GM12878 (cell line): ENCODE measurements around the gene ASCC1. TPM values are rescaled to one million over a fixed set of nuclear protein-coding genes. Genes with fewer than 3 reads are reported as not detected.

Source experiments
- ATAC-seq: fragments of 200-7000 bp; cut with Tn5 transposase; 3 replicates; pipeline ENCODE4 v1.9.1; 2020; ENCODE audit warnings: mild to moderate bottlenecking, moderate library complexity
- BruUV-seq: library from RNA; stranded (reverse); fragments of 400-500 nt; replicated peaks from 2 replicates; lab custom pipeline; 2021; lab: Mats Ljungman, UMichigan
- CTCF ChIA-PET: fragments of 300-600 bp; sonication (Branson Sonifier 250); formaldehyde crosslinking; extraction: SDS; loops from one replicate; lab custom pipeline; 2021; ENCODE audit warnings: inconsistent platforms; lab: Yijun Ruan, JAX
- POLR2A ChIA-PET: fragments of 350-600 bp; formaldehyde crosslinking; extraction: SDS; loops from one replicate; lab custom pipeline; 2021; ENCODE audit warnings: inconsistent platforms; lab: Charles Lee
- RAD21 ChIA-PET: fragments of 300-600 bp; sonication (Branson Sonifier 250); formaldehyde crosslinking; loops from one replicate; lab custom pipeline; 2023; ENCODE audit warnings: antibody characterized with exemption; ENCODE audit not compliant: unreplicated experiment; lab: Charles Lee
- SMC1A ChIA-PET: fragments of 300-600 bp; sonication (Branson Sonifier 250); formaldehyde crosslinking; loops from one replicate; lab custom pipeline; 2023; ENCODE audit not compliant: unreplicated experiment, uncharacterized antibody; lab: Charles Lee
- DNase-seq: peaks from one replicate; pipeline ENCODE4 v3.0.0-alpha.2; 2011; ENCODE audit warnings: low read depth, low spot score
- FAIRE-seq: peaks from 3 replicates; lab custom pipeline; 2011; peaks lifted over from hg19 to GRCh38; lab: Jason Lieb, UNC
- H2AFZ ChIP-seq: 2 replicates; pipeline ENCODE4 v1.6.0; 2011; ENCODE audit warnings: low read depth, low read length, control low read depth; ENCODE audit not compliant: control insufficient read depth
- H3K27ac ChIP-seq: 2 replicates; pipeline ENCODE4 v1.5.1; 2011; ENCODE audit warnings: control low read depth; ENCODE audit not compliant: control insufficient read depth, insufficient read depth
- H3K27me3 ChIP-seq, 2 experiments: replicated peaks in 1 of 2; 2 replicates each; pipeline versions ENCODE4 v1.6.0 to v1.6.1; 2011; ENCODE audit warnings: low read length in 1 of 2; ENCODE audit not compliant: control insufficient read depth in 2 of 2, insufficient read depth in 2 of 2
- H3K36me3 ChIP-seq, 2 experiments: 2 replicates each; pipeline ENCODE4 v1.5.1; 2011; ENCODE audit warnings: low read length in 1 of 2; ENCODE audit not compliant: control insufficient read depth in 2 of 2, insufficient read depth in 2 of 2
- H3K4me1 ChIP-seq: 2 replicates; pipeline ENCODE4 v1.6.1; 2011; ENCODE audit warnings: mild to moderate bottlenecking, low read length, moderate library complexity, mixed read lengths; ENCODE audit not compliant: control insufficient read depth, insufficient read depth
- H3K4me2 ChIP-seq: 2 replicates; pipeline ENCODE4 v1.6.0; 2011; ENCODE audit warnings: control low read depth; ENCODE audit not compliant: control insufficient read depth, insufficient read depth
- H3K4me3 ChIP-seq: fragments of 200-600 bp; sonication (generic); 2 replicates; pipeline ENCODE4 v1.5.1; 2016
- H3K79me2 ChIP-seq: 2 replicates; pipeline ENCODE4 v1.6.0; 2011; ENCODE audit warnings: low read length; ENCODE audit not compliant: control insufficient read depth, insufficient read depth
- H3K9ac ChIP-seq: 2 replicates; pipeline ENCODE4 v1.8.0; 2011; ENCODE audit warnings: low read length, control low read depth, mixed read lengths; ENCODE audit not compliant: control insufficient read depth, insufficient read depth
- H3K9me3 ChIP-seq: replicated peaks from 3 replicates; pipeline ENCODE4 v1.5.1; 2011; ENCODE audit warnings: mild to moderate bottlenecking, low read length; ENCODE audit not compliant: control insufficient read depth, insufficient read depth
- H4K20me1 ChIP-seq: 2 replicates; pipeline ENCODE4 v1.6.0; 2011; ENCODE audit not compliant: control insufficient read depth, insufficient read depth
- ATF3 ChIP-seq: IDR thresholded peaks from 2 replicates; pipeline ENCODE4 v1.6.1; 2011; ENCODE audit warnings: low read depth, mild to moderate bottlenecking, low read length, moderate library complexity, borderline replicate concordance; ENCODE audit errors: extremely low read depth
- BCL3 ChIP-seq: IDR thresholded peaks from 2 replicates; pipeline ENCODE4 v1.6.1; 2011; ENCODE audit warnings: borderline replicate concordance, low read depth, mild to moderate bottlenecking, moderate library complexity, low read length; ENCODE audit not compliant: insufficient read depth, poor library complexity, severe bottlenecking
- KLF5 ChIP-seq: fragments of 450-650 bp; IDR thresholded peaks from 2 replicates; pipeline ENCODE4 v1.6.1; 2014; ENCODE audit warnings: mild to moderate bottlenecking; ENCODE audit not compliant: partially characterized antibody
- PML ChIP-seq: IDR thresholded peaks from 2 replicates; pipeline ENCODE4 v1.6.1; 2012; ENCODE audit warnings: low read length, inconsistent platforms
- SPI1 ChIP-seq: IDR thresholded peaks from 2 replicates; pipeline ENCODE4 v1.6.1; 2011; ENCODE audit warnings: low read depth, mild to moderate bottlenecking, low read length, moderate library complexity, borderline replicate concordance; ENCODE audit not compliant: insufficient read depth
- USF2 ChIP-seq: IDR thresholded peaks from 2 replicates; pipeline ENCODE4 v1.6.1; 2011; ENCODE audit warnings: low read depth, low read length, improper control_type of control experiment, borderline replicate concordance
- ZNF687 ChIP-seq: fragments of 450-650 bp; IDR thresholded peaks from 2 replicates; pipeline ENCODE4 v1.6.1; 2017; ENCODE audit warnings: mild to moderate bottlenecking, moderate library complexity
- WGBS: methylation state at CpG from one replicate; pipeline ENCODE4 v1.1.6; 2016; ENCODE audit warnings: low lambda C conversion rate; ENCODE audit not compliant: insufficient replicate concordance, insufficient coverage; ENCODE audit errors: missing lambda C conversion rate; 5-methylcytosine and 5-hydroxymethylcytosine counted together
- in situ Hi-C: fragments of 300-500 bp; cut with MboI; formaldehyde crosslinking; loops from 9 replicates; pipeline ENCODE4 v1.14.3; 2018; ENCODE audit warnings: mixed read lengths
- intact Hi-C: fragments of 100-400 bp; cut with micrococcal nuclease; formaldehyde crosslinking; loops from one replicate; pipeline ENCODE4 v1.14.2; 2022; ENCODE audit not compliant: unreplicated experiment
- polyA plus RNA-seq, 11 experiments: library from polyadenylated mRNA; depleted of rRNA in 4 of 11; unstranded in 6 of 11; stranded (reverse) in 5 of 11; fragments of >200 nt; fragmentation: Nextera tagmentation in 4 of 11; fragmentation: Illumina TruSeq in 1 of 11; extraction: Ambion mirVana in 4 of 11; extraction: Trizol in 1 of 11; gene quantifications; 1 replicate in 1 of 11; 2 replicates in 10 of 11; pipeline versions ENCODE4 v1.2.1 to v1.2.3, GENCODE V29; 2011 to 2016; ENCODE audit warnings: inconsistent platforms in 2 of 11, missing spikeins in 2 of 11, low read depth in 1 of 11
- total RNA-seq, 4 experiments: library from RNA; depleted of rRNA in 3 of 4; stranded (reverse); fragments of >200 nt in 3 of 4; fragmentation: Illumina TruSeq in 1 of 4; extraction: Trizol in 1 of 4; gene quantifications; 2 replicates each; pipeline versions ENCODE4 v1.2.1 to v1.2.3, GENCODE V29; 2013 to 2021

ASCC1 gene
- total and polyA plus RNA-seq, 10 of the 15 experiments (the other 5 are each of a cell fraction or from before 2014, with no cell fraction given) = 23.3 to 80.6 (median 42.8) TPM

GRCh38 chr10:72073708-72074573 is 142.1 kb downstream of the ASCC1 start:
- no peak overlapping the region for H3K27ac ChIP-seq

DNA sequence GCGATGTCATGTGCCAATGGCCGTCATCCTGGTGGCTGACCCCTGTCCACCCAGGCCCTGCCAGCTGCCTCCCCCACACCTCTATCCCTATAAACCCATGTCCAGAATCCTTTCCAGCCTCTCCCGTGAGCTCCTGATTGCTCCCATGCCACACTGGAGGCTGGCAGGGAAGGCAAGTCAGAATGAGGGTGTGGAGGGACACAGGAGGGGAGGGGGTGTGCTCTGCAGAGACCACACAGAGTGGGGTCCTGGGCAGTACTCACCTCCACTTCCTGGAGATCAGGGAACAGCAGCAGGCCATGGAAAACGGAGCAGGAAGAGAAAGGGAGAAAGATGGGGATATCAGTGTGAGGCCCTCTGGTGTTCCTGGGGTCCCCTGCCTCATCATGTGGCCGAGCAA is 143.4 kb downstream of the ASCC1 start:
- no peak overlapping the region for H2AFZ ChIP-seq
- intact Hi-C loops (no loop called here), in situ Hi-C loops (no loop called here)
- DNase-seq (no peak), ATAC-seq (no peak), FAIRE-seq (no peak)
- ChIA-PET RAD21 (interaction anchor here (0.9 kb wide), 1 partner anchor 24 kb away, joined by 4 read pairs; no protein-coding TSS in a partner anchor), CTCF (interaction anchor here (1.0 to 7.0 kb wide), 6 partner anchors 13 to 265 kb away, joined by 3 to 65 read pairs (median 3); no protein-coding TSS in a partner anchor), SMC1A (interaction anchor here (0.7 to 1.8 kb wide), 3 partner anchors 21 to 176 kb away, joined by 3 to 5 read pairs (median 3); no protein-coding TSS in a partner anchor), POLR2A (no interaction called here)
- BruUV-seq = no TSS peak
- no peak overlapping the region for H3K4me3 ChIP-seq
- no peak overlapping the region for H3K27ac ChIP-seq
- H4K20me1 ChIP-seq = no peaks in the 10 kb centered on the region
- H3K9me3 ChIP-seq = no peaks in the 10 kb centered on the region
- 48% methylated on average over 5 of the region's 5 CpGs for WGBS
- H3K4me2 ChIP-seq = no peak overlapping the region
- H3K36me3 ChIP-seq = no peaks in the 10 kb centered on the region
- H3K27me3 ChIP-seq = no peaks in the 10 kb centered on the region
- H3K4me1 ChIP-seq = peaks cover 15% of the 10 kb centered on the region
- H3K9ac ChIP-seq = no peak overlapping the region
- no peaks in the 10 kb centered on the region for H3K79me2 ChIP-seq
- TF ChIP-seq BCL3 = no peak
- TF ChIP-seq ZNF687 = no peak
- TF ChIP-seq PML = no peak
- no peak for TF ChIP-seq USF2
- no peak for TF ChIP-seq ATF3

More at GRCh38 chr10:72073708-72074573, 142.1 kb downstream of the ASCC1 start:
- no peak for DNase-seq
- 45% methylated on average over 14 of the region's 14 CpGs for WGBS
- FAIRE-seq = no peak
- no peaks in the 10 kb centered on the region for H3K27me3 ChIP-seq
- H2AFZ ChIP-seq = no peak overlapping the region
- intact Hi-C loops = no loop called here
- peaks cover 15% of the 10 kb centered on the region for H3K4me1 ChIP-seq
- BruUV-seq = no TSS peak
- no peak overlapping the region for H3K9ac ChIP-seq
- H3K79me2 ChIP-seq = no peaks in the 10 kb centered on the region
- ATAC-seq = peak; percentile 50
- ChIA-PET CTCF (interaction anchor here (1.0 to 1.1 kb wide), 2 partner anchors 26 to 264 kb away, joined by 3 to 6 read pairs; no protein-coding TSS in a partner anchor), RAD21 (interaction anchor here (0.9 kb wide), 1 partner anchor 25 kb away, joined by 4 read pairs; no protein-coding TSS in a partner anchor), SMC1A (interaction anchor here (1.2 kb wide), 1 partner anchor 178 kb away, joined by 3 read pairs; no protein-coding TSS in a partner anchor), POLR2A (no interaction called here)
- no peaks in the 10 kb centered on the region for H3K9me3 ChIP-seq
- no peak overlapping the region for H3K4me2 ChIP-seq
- TF ChIP-seq SPI1 (peak; percentile 7; the same call in 1 of the 2 replicates), KLF5 (no peak)
- no peaks in the 10 kb centered on the region for H3K36me3 ChIP-seq
- no peak overlapping the region for H3K4me3 ChIP-seq
- H4K20me1 ChIP-seq = no peaks in the 10 kb centered on the region
- in situ Hi-C loops = no loop called here
